KMS-11 (cell line): ENCODE results near the gene SREBF2.

Experiments used
- H2AFZ ChIP-seq: fragments of 200-600 bp; sonication (generic); 2 replicates; pipeline ENCODE4 v1.6.1; 2016; ENCODE audit warnings: antibody characterized with exemption, mixed run types, low read depth
- H3K27ac ChIP-seq: fragments of 200-600 bp; sonication (generic); 2 replicates; pipeline ENCODE4 v1.6.1; 2016; ENCODE audit warnings: mild to moderate bottlenecking, mixed run types
- H3K27me3 ChIP-seq: fragments of 200-600 bp; sonication (generic); 2 replicates; pipeline ENCODE4 v1.6.1; 2017; ENCODE audit warnings: mild to moderate bottlenecking, low read depth, mixed run types, moderate library complexity; ENCODE audit not compliant: insufficient read depth
- H3K36me3 ChIP-seq: fragments of 200-600 bp; sonication (generic); 2 replicates; pipeline ENCODE4 v1.6.1; 2017; ENCODE audit warnings: mild to moderate bottlenecking, mixed run types; ENCODE audit not compliant: insufficient read depth
- H3K4me1 ChIP-seq: fragments of 200-600 bp; sonication (generic); 2 replicates; pipeline ENCODE4 v1.6.1; 2016; ENCODE audit warnings: mild to moderate bottlenecking, low read depth, mixed run types; ENCODE audit not compliant: poor library complexity, severe bottlenecking
- H3K4me2 ChIP-seq: fragments of 200-600 bp; sonication (generic); 2 replicates; pipeline ENCODE4 v1.7.0; 2016; ENCODE audit warnings: mild to moderate bottlenecking, mixed run types
- H3K4me3 ChIP-seq: fragments of 200-600 bp; sonication (generic); IDR thresholded peaks from 2 replicates; pipeline ENCODE4 v1.6.1; 2017; ENCODE audit warnings: low read depth, low read length, mixed read lengths; ENCODE audit not compliant: insufficient read depth
- H3K79me2 ChIP-seq: fragments of 200-600 bp; sonication (generic); 2 replicates; pipeline ENCODE4 v1.6.1; 2016; ENCODE audit warnings: low read depth, mixed run types; ENCODE audit not compliant: insufficient read depth
- H3K9ac ChIP-seq: fragments of 200-600 bp; sonication (generic); 2 replicates; pipeline ENCODE4 v1.6.1; 2016; ENCODE audit warnings: mild to moderate bottlenecking, mixed run types
- H4K20me1 ChIP-seq: fragments of 200-600 bp; sonication (generic); 2 replicates; pipeline ENCODE4 v1.6.1; 2016; ENCODE audit warnings: mild to moderate bottlenecking, mixed run types; ENCODE audit not compliant: insufficient read depth
- CTCF ChIP-seq: fragments of 200-600 bp; sonication (generic); conservative IDR thresholded peaks from 2 replicates; pipeline ENCODE4 v1.6.1; 2017; ENCODE audit warnings: low read depth, mild to moderate bottlenecking, antibody characterized with exemption, low read length, moderate library complexity, mixed read lengths

The SREBF2 gene

GRCh38 chr22:41923595-41924276 is 90.8 kb downstream of the SREBF2 start:
- no peaks in the 10 kb centered on the region for H4K20me1 ChIP-seq
- no peaks in the 10 kb centered on the region for H3K36me3 ChIP-seq
- no peak overlapping the region for H3K9ac ChIP-seq
- H3K27me3 ChIP-seq = peaks cover 24% of the 10 kb centered on the region
- H3K4me1 ChIP-seq = peaks cover 3% of the 10 kb centered on the region
- no peaks in the 10 kb centered on the region for H3K79me2 ChIP-seq
- H3K4me3 ChIP-seq = no peak overlapping the region
- TF ChIP-seq CTCF = no peak
- no peak overlapping the region for H3K27ac ChIP-seq
- H2AFZ ChIP-seq = no peak overlapping the region
- no peak overlapping the region for H3K4me2 ChIP-seq

GRCh38 chr22:41925783-41926460 is 93.0 kb downstream of the SREBF2 start:
- no peak overlapping the region for H3K27ac ChIP-seq
- H3K4me2 ChIP-seq = no peak overlapping the region; the same call in 1 of the 2 replicates

GRCh38 chr22:41927813-41928212 is 94.9 kb downstream of the SREBF2 start:
- Histone ChIP-seq H2AFZ (no peak overlapping the region), H3K9ac (no peak overlapping the region), H3K4me3 (no peak overlapping the region), H3K27me3 (peaks cover 24% of the 10 kb centered on the region), H3K27ac (no peak overlapping the region), H3K36me3 (no peaks in the 10 kb centered on the region), H3K4me2 (no peak overlapping the region), H4K20me1 (no peaks in the 10 kb centered on the region), H3K4me1 (peaks cover 3% of the 10 kb centered on the region), H3K79me2 (no peaks in the 10 kb centered on the region)
- TF ChIP-seq CTCF = no peak

More at GRCh38 chr22:41925783-41926460, 93.0 kb downstream of the SREBF2 start:
- H3K36me3 ChIP-seq = no peaks in the 10 kb centered on the region
- peak; percentile 66 for TF ChIP-seq CTCF
- no peak overlapping the region for H3K9ac ChIP-seq
- H3K79me2 ChIP-seq = no peaks in the 10 kb centered on the region
- H3K4me1 ChIP-seq = peaks cover 3% of the 10 kb centered on the region
- peaks cover 24% of the 10 kb centered on the region for H3K27me3 ChIP-seq
- no peaks in the 10 kb centered on the region for H4K20me1 ChIP-seq
- no peak overlapping the region; the same call in 1 of the 2 replicates for H2AFZ ChIP-seq
- H3K4me3 ChIP-seq = no peak overlapping the region

- TF ChIP-seq CTCF = no peak
- H3K27ac ChIP-seq = no peak overlapping the region
- no peak overlapping the region for H3K4me2 ChIP-seq
- no peaks in the 10 kb centered on the region for H4K20me1 ChIP-seq
- no peak overlapping the region for H3K9ac ChIP-seq
- H2AFZ ChIP-seq = no peak overlapping the region
- H3K36me3 ChIP-seq = no peaks in the 10 kb centered on the region
- H3K79me2 ChIP-seq = no peaks in the 10 kb centered on the region
- H3K4me1 ChIP-seq = peaks cover 3% of the 10 kb centered on the region
- H3K27me3 ChIP-seq = peaks cover 24% of the 10 kb centered on the region
- H3K4me3 ChIP-seq = no peak overlapping the region
Measured at GRCh38 chr22:41928593-41929417, 95.9 kb downstream of the SREBF2 start.
